Measurements from ENCODE around the gene CTNNA2.

CTNNA2 gene

DNA sequence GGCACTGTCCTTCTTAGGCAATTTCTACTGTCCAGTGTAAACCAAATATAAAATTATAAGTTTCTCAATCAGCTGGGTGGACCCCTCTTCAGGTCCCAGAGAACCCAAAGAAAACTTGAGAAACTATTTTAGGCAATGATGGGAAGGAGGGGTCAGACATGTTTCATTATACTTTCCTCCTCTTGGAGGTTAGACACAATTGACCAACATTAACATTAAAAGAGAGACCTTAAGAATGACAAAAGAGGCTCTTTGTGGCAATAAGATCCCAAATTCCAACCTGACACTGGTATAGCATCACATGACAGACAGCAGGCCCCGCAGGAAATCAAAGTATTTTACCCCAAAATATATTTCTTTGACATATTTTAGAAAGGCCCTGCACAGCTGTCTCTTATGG, 718.6 kb downstream of the CTNNA2 start:
- Histone ChIP-seq H3K4me3 (ENCODE audit: low read depth, low read length) (no peak overlapping the region), H3K9me3 (no peaks in the 10 kb centered on the region), H3K27me3 (no peaks in the 10 kb centered on the region), H3K36me3 (no peaks in the 10 kb centered on the region), H3K4me1 (no peaks in the 10 kb centered on the region)
- TF ChIP-seq, protein P1, sequence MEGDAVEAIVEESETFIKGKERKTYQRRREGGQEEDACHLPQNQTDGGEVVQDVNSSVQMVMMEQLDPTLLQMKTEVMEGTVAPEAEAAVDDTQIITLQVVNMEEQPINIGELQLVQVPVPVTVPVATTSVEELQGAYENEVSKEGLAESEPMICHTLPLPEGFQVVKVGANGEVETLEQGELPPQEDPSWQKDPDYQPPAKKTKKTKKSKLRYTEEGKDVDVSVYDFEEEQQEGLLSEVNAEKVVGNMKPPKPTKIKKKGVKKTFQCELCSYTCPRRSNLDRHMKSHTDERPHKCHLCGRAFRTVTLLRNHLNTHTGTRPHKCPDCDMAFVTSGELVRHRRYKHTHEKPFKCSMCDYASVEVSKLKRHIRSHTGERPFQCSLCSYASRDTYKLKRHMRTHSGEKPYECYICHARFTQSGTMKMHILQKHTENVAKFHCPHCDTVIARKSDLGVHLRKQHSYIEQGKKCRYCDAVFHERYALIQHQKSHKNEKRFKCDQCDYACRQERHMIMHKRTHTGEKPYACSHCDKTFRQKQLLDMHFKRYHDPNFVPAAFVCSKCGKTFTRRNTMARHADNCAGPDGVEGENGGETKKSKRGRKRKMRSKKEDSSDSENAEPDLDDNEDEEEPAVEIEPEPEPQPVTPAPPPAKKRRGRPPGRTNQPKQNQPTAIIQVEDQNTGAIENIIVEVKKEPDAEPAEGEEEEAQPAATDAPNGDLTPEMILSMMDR (IDR thresholded peaks at IDR 0.05; ENCODE audit: low read depth, low read length): no peak
- DNase-seq: no peak

DNA sequence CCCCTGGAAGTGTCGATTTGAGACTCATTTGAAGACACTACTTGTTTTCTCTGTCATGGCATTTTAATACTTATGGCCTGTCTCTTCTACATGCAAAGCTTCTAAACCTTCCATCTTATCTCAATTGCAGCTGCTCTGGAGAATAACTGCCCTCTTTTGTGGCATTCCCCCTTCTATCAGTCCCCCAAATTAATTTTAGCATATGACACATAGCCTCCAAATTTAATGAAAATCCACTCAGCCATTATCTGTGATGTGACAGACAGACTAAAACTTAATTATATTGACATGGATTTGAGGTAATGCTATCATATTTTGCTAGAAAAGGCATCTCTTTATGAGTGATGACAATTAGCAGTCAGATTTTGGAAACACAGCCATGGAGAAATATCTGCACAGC, 720.5 kb downstream of the CTNNA2 start:
- TF ChIP-seq, protein P1 (IDR thresholded peaks at IDR 0.05; ENCODE audit: low read depth, low read length): no peak
- Histone ChIP-seq H3K4me1 (no peaks in the 10 kb centered on the region), H3K27me3 (no peaks in the 10 kb centered on the region), H3K9me3 (no peaks in the 10 kb centered on the region), H3K4me3 (ENCODE audit: low read depth, low read length) (no peak overlapping the region), H3K36me3 (no peaks in the 10 kb centered on the region)
- no peak for DNase-seq

DNA sequence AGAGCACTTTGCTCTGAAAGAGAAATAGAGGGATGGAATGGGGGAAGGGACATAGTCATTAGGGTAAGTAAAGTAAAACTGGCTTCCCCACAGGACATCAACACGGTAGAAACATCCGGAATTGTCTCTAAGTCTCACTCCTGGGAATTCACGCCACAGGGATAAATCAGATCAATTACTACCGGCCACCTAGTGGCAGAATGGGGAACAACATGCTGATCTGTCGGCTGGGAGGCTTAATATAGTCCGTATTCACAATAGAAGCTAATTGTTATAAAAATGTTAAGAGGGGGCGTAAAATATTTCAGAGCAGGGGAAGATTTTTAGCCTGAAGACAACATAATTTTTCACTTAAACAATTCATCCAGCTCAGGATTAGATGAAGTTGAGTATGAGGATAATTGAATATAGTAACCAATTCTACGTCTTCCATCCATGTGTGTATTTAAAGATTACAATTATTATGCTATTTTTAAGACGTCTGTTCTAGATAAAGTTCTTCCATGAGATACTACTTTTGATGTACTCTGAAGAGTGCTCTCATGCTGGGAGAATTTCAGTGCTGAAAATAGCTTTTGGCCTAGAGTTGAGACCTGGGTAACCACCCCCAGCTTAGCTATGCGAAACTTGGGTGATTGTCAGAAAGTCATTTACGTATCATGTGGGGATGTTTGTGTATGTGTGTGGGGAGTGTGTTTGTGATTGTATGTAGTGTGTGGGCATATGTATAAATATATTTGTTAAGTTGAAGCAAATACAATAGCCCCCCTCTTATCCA, 726.0 kb downstream of the CTNNA2 start:
- Histone ChIP-seq H3K27me3 (no peaks in the 10 kb centered on the region), H3K36me3 (no peaks in the 10 kb centered on the region), H3K9me3 (no peaks in the 10 kb centered on the region), H3K4me1 (no peaks in the 10 kb centered on the region), H3K4me3 (ENCODE audit: low read depth, low read length) (no peak overlapping the region)
- peak; percentile 37 for DNase-seq
- TF ChIP-seq, protein P1 (IDR thresholded peaks at IDR 0.05; ENCODE audit: low read depth, low read length): peak; percentile 70

GRCh38 chr2:80242355-80242910, 729.6 kb downstream of the CTNNA2 start:
- peaks cover 3% of the 10 kb centered on the region; the same call in 1 of the 2 replicates for H3K4me1 ChIP-seq
- DNase-seq: peak; percentile 35
- H3K27me3 ChIP-seq: no peaks in the 10 kb centered on the region
- TF ChIP-seq, protein P1 (IDR thresholded peaks at IDR 0.05; ENCODE audit: low read depth, low read length): no peak
- no peak overlapping the region for H3K4me3 ChIP-seq (ENCODE audit: low read depth, low read length)
- no peaks in the 10 kb centered on the region for H3K36me3 ChIP-seq
- H3K9me3 ChIP-seq: no peaks in the 10 kb centered on the region

DNA sequence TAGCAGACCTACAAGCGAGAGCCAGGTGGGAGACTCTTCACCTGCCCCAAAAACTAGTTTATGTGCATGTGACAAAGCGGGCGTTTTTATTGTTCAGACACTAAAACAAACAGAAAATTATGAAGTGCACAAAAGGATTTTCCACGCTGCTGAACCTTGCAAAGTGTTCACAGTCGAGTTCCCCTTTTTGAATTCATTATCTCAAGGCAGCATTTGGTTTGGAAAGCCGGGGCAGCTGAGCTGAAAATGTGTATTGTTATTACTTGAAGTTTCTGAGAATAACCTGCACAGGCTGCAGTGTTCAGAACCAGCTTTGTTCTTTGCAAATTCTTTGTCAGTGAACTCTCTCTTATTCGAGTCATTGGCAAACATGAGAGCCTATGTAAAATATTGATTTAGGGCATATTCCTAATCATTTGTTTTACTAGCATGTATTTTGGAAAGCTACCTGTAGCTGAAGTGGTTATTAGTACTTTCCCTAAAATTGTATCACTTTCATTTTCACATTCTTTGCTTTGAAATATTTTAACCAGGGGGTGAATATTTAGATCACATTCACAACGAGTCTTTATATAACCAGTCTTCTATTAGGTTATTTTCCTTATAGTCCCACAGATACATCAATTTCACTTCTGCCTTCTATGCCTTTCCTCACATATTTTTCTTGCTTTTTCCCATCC, 732.2 kb downstream of the CTNNA2 start:
- no peak overlapping the region for H3K4me3 ChIP-seq (ENCODE audit: low read depth, low read length)
- no peaks in the 10 kb centered on the region for H3K36me3 ChIP-seq
- H3K4me1 ChIP-seq: peaks cover 3% of the 10 kb centered on the region; the same call in 1 of the 2 replicates
- H3K9me3 ChIP-seq: no peaks in the 10 kb centered on the region
- DNase-seq: no peak
- no peaks in the 10 kb centered on the region for H3K27me3 ChIP-seq
- TF ChIP-seq, protein P1 (IDR thresholded peaks at IDR 0.05; ENCODE audit: low read depth, low read length): no peak

Measured in BE2C (cell line).